Epithelial cell of esophagus (primary cell): ENCODE results near the gene LGR6.

ENCODE experiments used
- DNase-seq: peaks from one replicate; pipeline ENCODE4 v3.0.0; 2010; ENCODE audit warnings: low read depth
- H3K4me3 ChIP-seq: 2 replicates; pipeline ENCODE4 v1.5.1; 2011; ENCODE audit warnings: mild to moderate bottlenecking, low read length, control low read depth
- TF ChIP-seq, protein P1 (sequence below): IDR thresholded peaks from 2 replicates; pipeline ENCODE4 v1.5.1; 2011; ENCODE audit warnings: low read depth, mild to moderate bottlenecking, low read length, control low read depth, inconsistent platforms; ENCODE audit not compliant: insufficient read depth; ENCODE audit errors: missing control alignments

Gene LGR6

DNA sequence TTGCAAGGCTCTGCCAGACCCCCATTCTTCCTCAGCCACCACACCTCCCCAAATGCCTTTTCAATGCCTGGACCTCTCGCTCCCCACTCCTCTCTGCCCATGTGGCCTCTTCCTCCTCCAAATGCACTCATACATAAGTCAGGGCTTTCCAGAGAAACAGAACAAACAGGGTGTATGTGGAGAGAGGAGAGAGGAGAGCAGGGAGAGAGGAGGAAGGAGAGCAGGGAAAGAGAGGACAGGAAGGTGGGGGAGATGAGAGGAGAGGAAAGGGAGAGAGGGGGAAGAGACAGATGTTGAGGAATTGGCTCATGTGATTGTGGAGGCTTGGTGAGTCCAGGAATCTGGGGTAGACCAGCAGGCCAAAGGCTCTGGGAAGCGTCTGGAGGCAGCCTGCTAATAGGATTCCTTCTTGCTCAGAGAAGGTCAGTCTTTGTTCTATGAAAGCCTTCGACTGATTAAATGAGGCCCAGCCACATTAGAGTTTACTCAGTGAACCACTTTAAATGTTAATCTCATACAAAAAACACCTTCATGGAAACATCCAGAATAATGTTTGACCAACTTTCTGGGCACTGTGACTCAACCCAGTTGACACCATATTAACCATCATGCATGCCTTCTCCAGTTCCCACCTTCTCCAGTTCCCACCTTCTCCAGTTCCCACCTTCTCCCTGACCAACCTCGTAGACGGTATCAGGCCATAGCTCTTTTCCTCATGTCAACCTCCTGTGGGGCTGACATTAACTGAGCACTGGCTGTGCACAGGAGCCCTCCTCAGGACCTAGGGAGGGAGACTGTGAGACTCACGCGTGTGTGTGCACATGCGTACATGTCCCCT is 11.3 kb upstream of the LGR6 start:
- TF ChIP-seq, protein P1, sequence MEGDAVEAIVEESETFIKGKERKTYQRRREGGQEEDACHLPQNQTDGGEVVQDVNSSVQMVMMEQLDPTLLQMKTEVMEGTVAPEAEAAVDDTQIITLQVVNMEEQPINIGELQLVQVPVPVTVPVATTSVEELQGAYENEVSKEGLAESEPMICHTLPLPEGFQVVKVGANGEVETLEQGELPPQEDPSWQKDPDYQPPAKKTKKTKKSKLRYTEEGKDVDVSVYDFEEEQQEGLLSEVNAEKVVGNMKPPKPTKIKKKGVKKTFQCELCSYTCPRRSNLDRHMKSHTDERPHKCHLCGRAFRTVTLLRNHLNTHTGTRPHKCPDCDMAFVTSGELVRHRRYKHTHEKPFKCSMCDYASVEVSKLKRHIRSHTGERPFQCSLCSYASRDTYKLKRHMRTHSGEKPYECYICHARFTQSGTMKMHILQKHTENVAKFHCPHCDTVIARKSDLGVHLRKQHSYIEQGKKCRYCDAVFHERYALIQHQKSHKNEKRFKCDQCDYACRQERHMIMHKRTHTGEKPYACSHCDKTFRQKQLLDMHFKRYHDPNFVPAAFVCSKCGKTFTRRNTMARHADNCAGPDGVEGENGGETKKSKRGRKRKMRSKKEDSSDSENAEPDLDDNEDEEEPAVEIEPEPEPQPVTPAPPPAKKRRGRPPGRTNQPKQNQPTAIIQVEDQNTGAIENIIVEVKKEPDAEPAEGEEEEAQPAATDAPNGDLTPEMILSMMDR, result no peak
- H3K4me3 ChIP-seq, result no peak overlapping the region
- no peak for DNase-seq

DNA sequence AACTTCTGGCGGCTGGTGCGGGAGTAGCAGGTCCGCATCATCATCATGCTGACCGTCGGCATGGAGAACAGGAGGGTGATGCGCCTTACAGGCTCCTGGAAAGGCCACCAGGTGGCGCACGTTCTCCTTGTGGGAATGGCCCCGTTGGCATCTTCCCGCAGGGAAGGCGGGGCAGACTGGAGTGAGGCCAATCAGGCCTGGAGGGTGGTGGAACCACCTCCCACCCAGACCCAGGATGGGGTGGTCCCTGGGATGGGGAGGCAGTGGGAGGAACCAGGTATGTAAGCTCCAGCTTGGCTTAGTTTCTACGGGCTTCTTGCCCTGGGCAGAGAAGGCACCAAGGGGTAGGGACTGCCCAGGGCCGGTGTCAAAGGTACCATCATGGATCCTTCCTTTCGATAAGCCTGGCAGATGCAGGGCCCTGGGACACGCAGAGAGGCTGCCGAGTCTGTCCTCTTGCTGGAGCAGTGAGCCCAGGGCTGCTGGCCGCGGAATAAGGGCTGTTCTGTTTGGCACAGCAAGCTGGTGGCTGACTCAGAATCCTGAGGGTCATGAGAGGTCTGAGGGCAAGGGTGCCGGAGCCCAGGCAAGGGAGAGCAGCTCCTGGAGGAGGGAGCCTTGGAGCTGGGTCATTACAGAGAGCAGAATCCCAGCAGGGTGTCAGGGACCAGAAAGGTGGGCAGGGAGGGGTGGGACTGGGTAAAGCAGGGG is 8.7 kb upstream of the LGR6 start:
- TF ChIP-seq, protein P1, result peak; percentile 89
- no peak overlapping the region for H3K4me3 ChIP-seq
- DNase-seq, result peak; percentile 85

DNA sequence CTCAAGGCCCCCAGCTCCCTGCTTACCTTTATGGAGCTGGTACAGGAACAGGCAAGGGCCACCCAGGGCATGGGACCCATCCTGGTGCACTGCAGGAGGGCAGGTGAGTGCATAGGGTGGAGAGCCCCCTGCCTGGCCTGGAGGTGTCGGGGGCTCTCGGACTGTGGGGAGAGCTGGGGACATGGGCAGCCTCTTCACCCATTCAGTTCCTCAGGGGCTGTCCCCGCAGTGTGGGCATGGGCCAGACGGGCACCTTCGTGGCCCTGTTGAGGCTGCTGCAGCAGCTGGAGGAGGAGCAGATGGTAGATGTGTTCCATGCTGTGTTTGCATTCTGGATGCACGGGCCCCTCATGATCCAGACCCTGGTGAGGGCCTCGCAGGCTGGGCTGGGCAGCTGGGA is 7.3 kb upstream of the LGR6 start:
- no peak overlapping the region for H3K4me3 ChIP-seq
- TF ChIP-seq, protein P1, result no peak
- DNase-seq, result no peak

DNA sequence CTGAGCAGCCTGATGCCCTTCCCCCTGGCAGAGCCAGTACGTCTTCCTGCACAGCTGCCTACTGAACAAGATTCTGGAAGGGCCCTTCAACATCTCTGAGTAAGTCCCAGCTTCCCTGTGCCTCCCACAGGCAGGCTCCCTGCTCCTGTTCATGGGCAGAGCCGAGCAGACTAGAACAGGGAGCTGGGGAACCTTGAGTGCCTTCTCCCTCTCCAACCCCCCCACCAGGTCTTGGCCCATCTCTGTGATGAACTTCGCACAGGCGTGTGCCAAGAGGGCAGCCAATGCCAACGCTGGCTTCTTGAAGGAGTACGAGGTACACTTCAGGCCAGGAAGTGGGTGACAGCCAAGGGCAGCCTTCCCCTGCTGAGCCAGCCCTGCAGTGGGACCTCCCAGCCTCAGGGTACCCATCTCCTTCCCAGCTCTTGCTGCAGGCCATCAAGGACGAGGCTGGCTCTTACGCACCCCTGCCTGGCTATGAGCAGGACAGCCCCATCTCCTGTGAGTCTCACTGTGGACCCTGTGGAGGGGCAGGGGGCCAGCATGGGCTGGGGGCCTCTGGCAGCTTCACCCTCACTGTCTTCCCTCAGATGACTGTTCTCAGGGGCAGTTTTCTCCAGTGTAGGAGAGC is 6.4 kb upstream of the LGR6 start:
- TF ChIP-seq, protein P1, result no peak
- no peak overlapping the region for H3K4me3 ChIP-seq
- no peak for DNase-seq

DNA sequence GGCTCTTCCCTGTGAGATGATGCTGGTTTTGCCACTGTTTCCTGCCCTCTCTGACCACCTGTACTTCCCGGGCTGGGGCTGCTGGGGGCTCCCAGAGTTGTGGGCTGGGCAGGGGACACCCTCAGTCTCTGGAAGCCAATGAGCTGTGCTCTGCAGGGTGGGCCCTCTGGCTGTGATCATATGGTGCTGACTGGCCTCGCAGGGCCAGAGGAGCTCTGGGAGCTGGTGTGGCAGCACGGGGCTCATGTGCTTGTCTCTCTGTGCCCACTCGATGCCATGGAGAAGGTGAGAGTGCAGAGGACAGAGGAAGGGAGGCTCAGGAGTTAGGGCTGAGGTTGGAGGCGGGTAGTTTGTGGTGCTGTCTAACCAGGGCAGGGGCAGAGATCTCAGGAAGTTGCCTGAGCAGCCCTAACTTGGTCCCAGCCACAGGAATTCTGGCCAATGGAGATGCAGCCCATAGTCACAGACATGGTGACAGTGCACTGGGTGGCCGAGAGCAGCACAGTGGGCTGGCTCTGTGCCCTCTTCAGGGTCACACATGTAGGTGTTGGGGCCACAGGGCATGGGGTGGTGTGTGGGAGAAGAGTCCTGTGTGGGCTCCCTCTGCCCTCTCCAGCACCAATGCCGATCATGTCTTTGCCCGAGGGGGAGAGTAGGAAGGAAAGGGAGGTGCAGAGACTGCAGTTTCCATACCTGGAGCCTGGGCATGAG is 5.7 kb upstream of the LGR6 start:
- no peak overlapping the region for H3K4me3 ChIP-seq
- DNase-seq, result no peak
- TF ChIP-seq, protein P1, result no peak

DNA sequence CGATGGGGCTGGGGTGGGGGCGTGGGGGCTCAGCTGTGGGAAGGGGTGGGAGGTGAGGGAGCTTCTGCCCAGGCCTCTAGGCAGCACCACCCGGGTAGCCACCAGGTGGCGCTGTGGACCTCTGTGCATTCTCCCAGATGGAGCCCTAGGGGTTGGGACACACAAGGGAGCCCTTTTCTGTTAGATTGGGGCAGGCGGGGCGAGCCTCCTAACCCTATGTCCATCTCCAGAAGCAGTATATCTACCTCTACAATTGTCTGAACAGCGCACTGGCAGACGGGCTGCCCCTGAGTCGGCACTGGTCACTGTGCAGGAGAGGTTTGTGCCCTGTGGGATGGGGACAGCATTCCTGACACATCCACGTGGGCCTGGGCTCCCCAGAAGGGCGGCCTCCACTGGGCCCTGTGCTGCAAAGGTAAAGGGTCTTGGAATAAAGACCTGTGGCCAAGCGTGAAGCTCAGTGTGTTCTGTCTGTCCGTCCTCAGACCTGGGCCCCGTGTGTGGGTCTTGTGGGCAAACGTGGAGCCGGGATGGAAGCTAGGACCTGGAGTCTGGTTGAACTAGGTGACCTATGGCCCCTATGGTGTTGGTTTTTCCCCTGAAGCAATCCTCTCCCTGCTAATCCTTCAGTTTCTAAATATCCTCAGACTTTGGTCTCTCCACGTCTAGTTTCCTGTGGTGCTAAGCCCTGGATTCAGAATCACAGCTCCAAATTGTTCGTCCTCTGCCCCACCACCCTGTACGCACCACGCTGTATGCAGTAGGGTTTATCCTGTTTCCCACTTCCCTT is 4.4 kb upstream of the LGR6 start:
- DNase-seq, result peak; percentile 62
- no peak overlapping the region for H3K4me3 ChIP-seq
- TF ChIP-seq, protein P1, result peak; percentile 68
